KG1 (cell line): Measurements from ENCODE around the gene NLN.
"Not testable (repeated sequence)": the region's sequence is repeated elsewhere in the genome, so short reads cannot be mapped to it uniquely, and the experiment has no call there.

ENCODE experiments used
- DNase-seq: peaks from one replicate; lab custom pipeline; 2025; lab: John Stamatoyannopoulos, UW

The NLN gene

DNA sequence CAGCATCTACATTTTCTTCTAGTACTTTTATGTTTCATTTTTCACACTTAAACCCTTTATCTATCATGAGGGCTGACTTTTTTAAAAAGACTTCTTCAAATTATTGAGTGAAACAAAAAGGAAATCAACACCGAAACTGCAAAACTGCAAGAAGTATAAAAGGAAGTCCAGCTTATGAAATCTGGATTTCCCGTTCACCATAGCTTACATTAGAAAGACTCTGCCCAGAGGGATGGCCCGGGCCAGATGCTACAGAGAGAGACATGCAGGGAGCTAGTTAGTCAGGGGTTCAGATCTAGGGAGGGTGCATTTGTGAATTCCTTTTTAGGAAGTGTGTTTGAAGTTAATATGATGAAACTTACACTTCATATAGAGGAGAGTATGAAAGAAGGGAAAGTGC lies 10.0 kb downstream of the NLN start:
- not testable (repeated sequence) for DNase-seq

GRCh38 chr5:65734196-65734775 lies 12.3 kb downstream of the NLN start:
- DNase-seq = not testable (repeated sequence)

DNA sequence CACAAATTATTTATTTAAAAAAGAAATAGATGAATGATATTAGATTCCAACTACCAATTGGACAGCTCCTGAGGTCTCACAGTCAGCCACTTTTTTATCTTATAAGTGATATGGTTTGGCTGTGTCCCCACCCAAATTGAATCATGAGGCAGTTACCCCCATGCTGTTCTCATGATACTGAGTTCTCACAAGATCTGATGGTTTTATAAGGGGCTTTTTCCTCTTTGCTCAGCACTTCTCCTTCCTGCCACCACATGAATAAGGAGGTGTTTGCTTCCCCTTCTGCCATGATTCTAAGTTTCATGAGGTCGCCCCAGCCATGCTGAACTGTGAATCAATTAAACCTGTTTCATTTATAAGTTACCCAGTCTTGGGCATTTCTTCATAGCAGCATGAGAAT lies 12.9 kb downstream of the NLN start:
- no peak for DNase-seq

DNA sequence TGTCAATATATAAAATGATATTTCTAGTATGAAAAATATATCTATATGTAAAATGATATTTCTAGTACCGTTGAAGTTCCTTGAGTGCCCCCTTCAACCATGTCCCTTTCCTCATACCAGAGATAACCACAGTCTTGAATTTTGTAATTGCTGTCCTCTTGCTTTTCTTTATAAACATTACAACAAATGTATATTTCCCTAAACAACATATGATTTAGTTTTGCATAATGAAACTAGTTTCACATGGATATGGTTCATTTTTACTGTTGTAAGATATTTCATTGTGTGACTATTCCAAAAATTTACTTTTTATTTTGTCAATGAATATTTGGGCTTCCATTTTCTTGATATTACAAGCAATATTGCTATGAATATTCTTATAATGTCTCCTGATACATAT lies 14.0 kb downstream of the NLN start:
- DNase-seq = no peak

GRCh38 chr5:65737842-65738241 lies 15.8 kb downstream of the NLN start:
- no peak for DNase-seq

DNA sequence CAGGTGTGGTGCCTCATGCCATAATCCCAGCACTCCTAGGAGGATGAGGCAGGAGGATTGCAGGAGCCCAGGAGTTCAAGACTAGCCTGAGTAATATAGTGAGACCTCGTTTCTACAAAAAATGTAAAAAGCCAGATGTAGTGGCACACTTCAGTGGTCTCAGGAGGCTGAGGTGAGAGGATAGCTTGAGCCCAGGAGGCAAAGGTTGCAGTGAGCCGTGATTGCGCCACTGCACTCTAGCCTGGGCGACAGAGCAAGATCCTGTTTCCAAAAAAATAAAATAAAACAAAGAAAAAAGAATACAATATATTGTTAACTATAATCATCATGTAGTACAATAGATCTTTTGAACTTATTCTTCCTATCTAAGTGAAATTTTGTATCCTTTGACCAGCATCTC lies 16.3 kb downstream of the NLN start:
- DNase-seq = no peak

- no peak for DNase-seq
Measured at GRCh38 chr5:65739162-65739561, 17.2 kb downstream of the NLN start.

DNA sequence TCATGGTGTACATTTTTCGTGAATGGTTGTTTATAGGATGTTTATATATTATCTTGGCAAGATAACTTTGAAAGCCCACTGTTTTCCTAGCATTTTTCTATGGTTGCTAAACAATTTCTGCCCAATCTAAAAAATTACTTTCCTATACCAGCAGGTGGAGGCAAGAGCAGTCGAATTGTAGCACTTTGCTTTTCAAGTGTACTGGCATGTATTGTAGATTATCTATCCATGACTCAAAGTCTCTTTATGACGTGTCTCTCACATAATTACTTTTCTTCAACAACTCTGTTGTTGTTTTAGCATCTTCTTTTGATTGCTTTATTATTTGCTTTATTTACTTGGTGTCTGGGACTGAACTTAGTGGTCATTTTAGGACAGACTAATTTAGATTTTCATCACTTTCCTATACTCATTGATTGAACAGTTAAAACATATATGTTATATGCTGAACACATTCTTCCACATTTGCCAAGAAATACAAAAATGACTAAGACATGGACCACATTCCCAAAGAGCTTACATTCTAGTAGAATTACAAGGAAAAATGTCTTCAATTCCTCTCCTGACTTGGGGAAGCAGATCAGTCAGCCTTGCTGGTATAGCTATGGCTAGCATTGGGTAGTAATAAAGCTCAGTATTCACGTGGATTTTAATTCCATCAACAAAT lies 20.7 kb downstream of the NLN start:
- DNase-seq = no peak

GRCh38 chr5:65749221-65749844 lies 27.3 kb downstream of the NLN start:
- no peak for DNase-seq

GRCh38 chr5:65749956-65750355 lies 28.0 kb downstream of the NLN start:
- DNase-seq = no peak

- DNase-seq = no peak
Measured at GRCh38 chr5:65750938-65751337, 28.9 kb downstream of the NLN start.

DNA sequence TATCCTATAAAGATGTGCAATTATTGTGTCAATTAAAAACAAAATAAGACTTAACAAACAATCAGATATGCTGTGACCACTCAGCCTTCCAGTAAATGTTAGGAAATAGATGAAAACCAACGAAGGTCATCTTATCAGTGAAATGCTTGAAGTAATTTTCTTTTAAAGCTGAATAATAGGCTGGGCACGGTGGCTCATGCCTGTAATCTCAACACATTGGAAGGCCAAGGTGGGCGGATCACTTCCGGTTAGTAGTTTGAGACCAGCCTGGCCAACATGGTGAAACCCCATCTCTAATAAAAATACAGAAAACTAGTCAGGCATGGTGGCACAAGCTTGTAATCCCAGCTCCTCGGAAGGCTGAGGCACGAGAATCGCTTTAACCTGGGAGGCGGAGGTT lies 31.2 kb downstream of the NLN start:
- DNase-seq = no peak

GRCh38 chr5:65758546-65759144 lies 36.6 kb downstream of the NLN start:
- DNase-seq = no peak

- no peak for DNase-seq
Measured at GRCh38 chr5:65760504-65761275, 38.7 kb downstream of the NLN start.

GRCh38 chr5:65762234-65762633 lies 40.2 kb downstream of the NLN start:
- no peak for DNase-seq

DNA sequence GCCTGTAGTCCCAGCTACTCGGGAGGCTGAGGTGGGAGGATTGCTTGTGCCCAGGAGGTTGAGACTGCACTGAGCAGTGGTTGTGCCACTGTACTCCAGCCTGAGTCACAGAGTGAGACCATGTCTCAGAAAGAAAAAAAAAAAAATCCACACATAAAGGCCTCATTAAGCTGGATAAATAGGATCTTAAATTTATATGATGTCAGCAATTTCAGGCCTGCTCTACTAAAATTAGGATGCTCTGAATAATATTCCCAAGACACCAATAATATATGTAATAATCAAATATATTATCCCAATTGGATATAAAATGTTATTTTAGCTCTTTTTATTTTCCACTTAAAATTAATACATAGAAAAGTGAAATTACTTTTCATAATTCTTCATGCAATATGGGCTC lies 43.6 kb downstream of the NLN start:
- no peak for DNase-seq

GRCh38 chr5:65766175-65766574 lies 44.2 kb downstream of the NLN start:
- DNase-seq = no peak

GRCh38 chr5:65766781-65767180 lies 44.8 kb downstream of the NLN start:
- no peak for DNase-seq

DNA sequence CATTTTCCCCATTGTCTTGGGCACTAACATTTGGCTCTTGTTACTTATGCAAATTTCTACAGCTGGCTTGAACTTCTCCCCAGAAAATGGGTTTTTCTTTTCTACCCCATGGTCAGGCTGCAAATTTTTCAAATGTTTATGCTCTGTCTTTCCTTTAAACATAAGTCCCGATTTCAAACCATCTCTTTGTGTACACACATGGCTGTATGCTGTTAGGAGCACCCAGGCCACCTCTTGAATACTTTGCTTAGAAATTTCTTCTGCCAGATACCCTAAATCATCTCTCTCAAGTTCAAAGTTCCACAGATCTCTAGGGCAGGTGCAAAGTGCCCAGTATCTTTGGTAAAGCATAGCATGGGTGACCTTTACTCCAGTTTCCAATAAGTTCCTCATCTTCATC lies 45.6 kb downstream of the NLN start:
- no peak for DNase-seq

DNA sequence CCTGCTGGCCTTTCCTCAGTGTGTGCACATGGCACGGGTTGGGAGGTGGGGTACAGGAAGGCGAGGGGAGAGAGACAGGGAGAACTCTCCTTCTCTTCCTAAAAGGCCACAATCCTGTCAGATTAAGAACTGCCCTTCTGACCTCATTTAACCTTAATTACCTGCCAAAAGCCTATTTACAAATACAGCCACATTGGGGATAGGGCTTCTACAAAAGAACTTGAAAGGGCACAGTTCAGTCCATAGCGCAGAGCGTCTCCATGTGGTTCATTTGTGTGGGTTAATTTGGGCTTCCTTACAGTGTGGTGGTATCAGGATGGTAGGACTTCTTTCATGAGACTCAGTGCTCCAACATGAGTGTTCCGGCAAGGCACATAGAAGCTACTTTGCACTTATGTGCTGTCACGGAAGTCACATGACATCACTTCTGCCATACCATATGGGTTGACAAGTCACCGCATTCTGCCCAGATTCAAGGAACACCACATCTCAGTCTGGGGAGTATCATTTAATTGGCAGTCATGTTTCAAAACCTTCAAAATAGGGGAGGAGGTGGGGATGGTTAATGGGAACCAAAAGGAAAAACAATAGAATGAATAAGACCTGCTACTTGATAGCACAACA lies 46.8 kb downstream of the NLN start:
- no peak for DNase-seq

DNA sequence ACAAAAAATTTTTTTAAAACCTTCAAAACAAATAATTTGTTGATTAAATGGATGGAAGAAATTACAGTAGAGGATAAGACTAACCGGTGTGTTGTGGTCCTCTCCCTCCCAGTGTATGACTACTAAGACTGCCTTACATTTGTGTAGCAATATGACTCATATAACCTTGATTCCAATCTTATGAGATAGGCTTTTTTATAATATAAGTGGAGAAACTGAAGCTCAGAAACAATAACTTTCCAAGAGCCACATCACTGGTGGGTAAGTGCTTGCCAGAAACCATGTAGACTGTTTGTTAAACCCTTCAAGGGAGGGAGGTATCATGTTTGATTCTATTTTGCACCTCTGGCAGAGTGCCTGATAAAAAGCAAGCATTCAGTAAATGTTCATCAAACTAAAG lies 47.5 kb downstream of the NLN start:
- DNase-seq = no peak

DNA sequence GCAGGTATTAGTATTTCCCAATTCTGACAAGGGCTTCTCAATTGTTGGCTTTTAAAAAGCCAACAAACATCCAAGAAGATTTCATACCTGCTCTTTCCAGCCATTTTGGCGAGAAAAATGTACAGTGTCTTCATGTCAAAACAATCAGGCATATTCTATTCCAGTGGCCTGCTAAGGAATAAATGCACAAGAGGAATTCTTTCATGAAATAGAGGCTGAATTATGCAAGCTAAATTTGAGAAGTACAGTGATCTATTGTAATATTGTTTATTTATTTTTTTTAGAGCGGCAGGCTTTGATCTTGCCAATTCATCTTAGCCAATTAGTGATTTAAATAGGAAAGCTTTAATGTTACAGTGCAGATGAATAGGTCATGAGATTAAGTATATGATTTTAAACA lies 49.3 kb downstream of the NLN start:
- no peak for DNase-seq
